Right lobe of liver (tissue), 4 donors: Measurements from ENCODE around the gene ZFP3.
"Not testable (repeated sequence)": the region's sequence is repeated elsewhere in the genome, so short reads cannot be mapped to it uniquely, and the experiment has no call there.

Experiments
- CTCF ChIP-seq, 4 donors: fragments of 200-600 bp in 3 of 4; fragments of 450-650 bp in 1 of 4; IDR thresholded peaks; one replicate each; pipeline versions ENCODE4 v1.5.1 to v1.8.0; 2016 to 2022; ENCODE audit warnings: antibody characterized with exemption in 4 of 4, mild to moderate bottlenecking in 2 of 4
- POLR2A ChIP-seq: fragments of 450-650 bp; IDR thresholded peaks from one replicate; pipeline ENCODE4 v1.6.1; 2017; ENCODE audit warnings: antibody characterized with exemption, mild to moderate bottlenecking
- donor health status: DM: no; HTN: no; CAD: no.
- donor health status: DM: no; HTN: no; CAD: no.
- donor health status: DM: no; HTN: yes; CAD: no.

GRCh38 chr17:5030168-5030567 is 48.1 kb upstream of the ZFP3 start:
- not testable (repeated sequence) for TF ChIP-seq CTCF (IDR thresholded peaks at IDR 0.05); POLR2A
